Mesenchymal stem cell (in vitro differentiated cells and primary cell): Measurements from ENCODE around the gene NOC2L.

Experiments used
- DNase-seq: peaks from one replicate; pipeline ENCODE4 v3.0.0-alpha.2; 2013
- H2AFZ ChIP-seq: one replicate; pipeline ENCODE4 v1.6.1; 2013; ENCODE audit warnings: low read depth, mild to moderate bottlenecking, control low read depth, inconsistent platforms, low read length, moderate library complexity
- H2AK5ac ChIP-seq: 2 replicates; pipeline ENCODE4 v1.6.1; 2013; ENCODE audit warnings: low read length, moderate library complexity, mild to moderate bottlenecking, inconsistent platforms; ENCODE audit not compliant: severe bottlenecking
- H2BK120ac ChIP-seq: one replicate; pipeline ENCODE4 v1.6.1; 2013; ENCODE audit warnings: low read depth, mild to moderate bottlenecking, inconsistent platforms, low read length, moderate library complexity
- H2BK12ac ChIP-seq, 2 experiments: one replicate each; pipeline ENCODE4 v1.6.1; 2013; ENCODE audit warnings: inconsistent platforms in 2 of 2, low read length in 2 of 2, mild to moderate bottlenecking in 2 of 2, moderate library complexity in 2 of 2, control low read depth in 1 of 2
- H2BK15ac ChIP-seq: one replicate; pipeline ENCODE4 v1.6.1; 2013; ENCODE audit warnings: mild to moderate bottlenecking, low read depth, inconsistent platforms; ENCODE audit not compliant: poor library complexity, severe bottlenecking
- H2BK5ac ChIP-seq: 2 replicates; pipeline ENCODE4 v1.6.1; 2013; ENCODE audit warnings: low read depth, mild to moderate bottlenecking, low read length, control low read depth, inconsistent platforms; ENCODE audit not compliant: poor library complexity, severe bottlenecking
- H3K14ac ChIP-seq, 2 experiments: one replicate each; pipeline ENCODE4 v1.6.1; 2013; ENCODE audit warnings: inconsistent platforms in 2 of 2, low read length in 2 of 2, control low read depth in 1 of 2, mild to moderate bottlenecking in 1 of 2, moderate library complexity in 1 of 2
- H3K18ac ChIP-seq, 2 experiments: one replicate each; pipeline ENCODE4 v1.6.1; 2013; ENCODE audit warnings: inconsistent platforms in 2 of 2, low read length in 2 of 2, control low read depth in 1 of 2, low read depth in 1 of 2, mild to moderate bottlenecking in 1 of 2
- H3K23ac ChIP-seq, 2 experiments: one replicate each; pipeline ENCODE4 v1.6.1; 2013; ENCODE audit warnings: inconsistent platforms in 2 of 2, low read length in 2 of 2, mild to moderate bottlenecking in 2 of 2, moderate library complexity in 2 of 2, control low read depth in 1 of 2
- H3K27ac ChIP-seq: 2 replicates; pipeline ENCODE4 v1.5.1; 2013; ENCODE audit warnings: mild to moderate bottlenecking, moderate library complexity, low read length, control low read depth, inconsistent platforms; ENCODE audit not compliant: poor library complexity, severe bottlenecking
- H3K27me3 ChIP-seq, 2 experiments: 2 replicates each; pipeline versions ENCODE4 v1.6.1 to v1.7.0; 2013; ENCODE audit warnings: low read length in 2 of 2, mild to moderate bottlenecking in 2 of 2, moderate library complexity in 2 of 2, control low read depth in 1 of 2, inconsistent platforms in 1 of 2; ENCODE audit not compliant: control insufficient read depth in 1 of 2, insufficient read depth in 1 of 2
- H3K36me3 ChIP-seq, 2 experiments: 2 replicates each; pipeline versions ENCODE4 v1.6.1 to v1.7.0; 2013; ENCODE audit warnings: low read length in 2 of 2, control low read depth in 1 of 2, inconsistent platforms in 1 of 2, low read depth in 1 of 2, mild to moderate bottlenecking in 1 of 2; ENCODE audit not compliant: insufficient read depth in 2 of 2, control insufficient read depth in 1 of 2
- H3K4ac ChIP-seq, 2 experiments: one replicate each; pipeline ENCODE4 v1.6.1; 2013; ENCODE audit warnings: inconsistent platforms in 2 of 2, low read length in 2 of 2, mild to moderate bottlenecking in 2 of 2, moderate library complexity in 2 of 2, control low read depth in 1 of 2, low read depth in 1 of 2
- H3K4me1 ChIP-seq: 2 replicates; pipeline ENCODE4 v1.6.1; 2013; ENCODE audit warnings: low read depth, low read length, control low read depth; ENCODE audit not compliant: control insufficient read depth, insufficient read depth
- H3K4me2 ChIP-seq: 2 replicates; pipeline ENCODE4 v1.6.1; 2013; ENCODE audit warnings: low read length, mild to moderate bottlenecking, inconsistent platforms; ENCODE audit not compliant: poor library complexity, severe bottlenecking
- H3K4me3 ChIP-seq, 2 experiments: 2 replicates each; pipeline versions ENCODE4 v1.5.1 to v1.7.0; 2013; ENCODE audit warnings: low read length in 2 of 2, mild to moderate bottlenecking in 2 of 2, control low read depth in 1 of 2, low read depth in 1 of 2; ENCODE audit not compliant: insufficient read depth in 1 of 2
- H3K79me1 ChIP-seq: replicated peaks from 2 replicates; pipeline ENCODE4 v1.6.1; 2013; ENCODE audit warnings: mild to moderate bottlenecking, control low read depth, low read length, inconsistent platforms; ENCODE audit not compliant: poor library complexity, severe bottlenecking
- H3K9ac ChIP-seq: 2 replicates; pipeline ENCODE4 v1.7.0; 2013; ENCODE audit warnings: mild to moderate bottlenecking, low read length, moderate library complexity
- H3K9me3 ChIP-seq: 2 replicates; pipeline ENCODE4 v1.7.0; 2013; ENCODE audit warnings: mild to moderate bottlenecking, low read length; ENCODE audit not compliant: control insufficient read depth
- H4K8ac ChIP-seq: one replicate; pipeline ENCODE4 v1.6.1; 2013; ENCODE audit warnings: inconsistent platforms, mild to moderate bottlenecking, low read length, moderate library complexity
- H4K91ac ChIP-seq: one replicate; pipeline ENCODE4 v1.6.1; 2013; ENCODE audit warnings: mild to moderate bottlenecking, low read length, inconsistent platforms
- WGBS: methylation state at CpG from one replicate; pipeline ENCODE4 v1.1.7; 2013; ENCODE audit warnings: mixed read lengths; 5-methylcytosine and 5-hydroxymethylcytosine counted together

NOC2L gene

GRCh38 chr1:942864-943533 lies 16.1 kb downstream of the NOC2L start:
- H3K9me3 ChIP-seq: no peaks in the 10 kb centered on the region
- peaks cover 2% of the 10 kb centered on the region for H3K79me1 ChIP-seq
- H2BK120ac ChIP-seq: peak overlapping the region; percentile 55
- peak overlapping the region; percentile 40 to 42 for H2BK12ac ChIP-seq
- H3K18ac ChIP-seq: peak overlapping the region in 1 of 2 experiments; percentile 67
- DNase-seq: peak; percentile 65
- no peak overlapping the region for H2AK5ac ChIP-seq
- peaks cover 68% of the 10 kb centered on the region for H3K4me1 ChIP-seq
- H3K4me3 ChIP-seq: no peak overlapping the region
- no peak overlapping the region for H3K9ac ChIP-seq
- H2BK15ac ChIP-seq: no peak overlapping the region
- peak overlapping the region; percentile 33 for H3K4me2 ChIP-seq
- H2AFZ ChIP-seq: no peak overlapping the region
- WGBS: 50% methylated on average over 16 of the region's 27 CpGs
- H4K91ac ChIP-seq: no peak overlapping the region
- H3K36me3 ChIP-seq: peaks cover 25 to 38% of the 10 kb centered on the region in 2 experiments
- no peak overlapping the region for H3K4ac ChIP-seq
- H3K23ac ChIP-seq: peak overlapping the region in 1 of 2 experiments; percentile 23
- no peak overlapping the region for H3K27ac ChIP-seq
- H3K27me3 ChIP-seq: peaks cover 11 to 18% of the 10 kb centered on the region in 2 experiments
- no peak overlapping the region for H3K14ac ChIP-seq
- no peak overlapping the region for H2BK5ac ChIP-seq
- H4K8ac ChIP-seq: no peak overlapping the region

GRCh38 chr1:942411-942821 lies 16.6 kb downstream of the NOC2L start:
- H4K8ac ChIP-seq: no peak overlapping the region
- no peaks in the 10 kb centered on the region for H3K9me3 ChIP-seq
- H3K36me3 ChIP-seq: peaks cover 19 to 32% of the 10 kb centered on the region in 2 experiments
- H2BK12ac ChIP-seq: peak overlapping the region in 1 of 2 experiments; percentile 37
- H3K23ac ChIP-seq: no peak overlapping the region
- H3K4me3 ChIP-seq: peak overlapping the region in 1 of 2 experiments; percentile 41
- H3K4ac ChIP-seq: peak overlapping the region in 1 of 2 experiments; percentile 32
- peak overlapping the region; percentile 68 for H3K4me2 ChIP-seq
- peak; percentile 33 for DNase-seq
- no peak overlapping the region for H4K91ac ChIP-seq
- H3K27me3 ChIP-seq: peaks cover 11 to 18% of the 10 kb centered on the region in 2 experiments
- peaks cover 2% of the 10 kb centered on the region for H3K79me1 ChIP-seq
- no peak overlapping the region for H2BK5ac ChIP-seq
- H2BK120ac ChIP-seq: peak overlapping the region; percentile 74
- peaks cover 70% of the 10 kb centered on the region for H3K4me1 ChIP-seq
- H3K14ac ChIP-seq: no peak overlapping the region
- no peak overlapping the region for H3K27ac ChIP-seq
- no peak overlapping the region for H2AK5ac ChIP-seq
- WGBS: 1% methylated on average over 31 of the region's 48 CpGs
- peak overlapping the region; percentile 55 for H2BK15ac ChIP-seq
- H2AFZ ChIP-seq: no peak overlapping the region
- H3K9ac ChIP-seq: no peak overlapping the region
- H3K18ac ChIP-seq: peak overlapping the region; percentile 56 to 67

- Histone ChIP-seq H3K23ac (no peak overlapping the region), H3K36me3 (peaks cover 15 to 26% of the 10 kb centered on the region in 2 experiments), H2BK15ac (peak overlapping the region; percentile 56), H3K79me1 (no peaks in the 10 kb centered on the region), H3K18ac (peak overlapping the region; percentile 40 to 67), H3K4me2 (peak overlapping the region; percentile 68), H2BK120ac (peak overlapping the region; percentile 74), H3K14ac (no peak overlapping the region), H4K8ac (peak overlapping the region; percentile 63), H3K27me3 (peaks cover 14 to 21% of the 10 kb centered on the region in 2 experiments), H2AK5ac (no peak overlapping the region), H2AFZ (no peak overlapping the region), H2BK5ac (no peak overlapping the region), H3K4ac (peak overlapping the region in 1 of 2 experiments; percentile 32), H2BK12ac (peak overlapping the region in 1 of 2 experiments; percentile 74), H4K91ac (peak overlapping the region; percentile 58), H3K4me3 (peak overlapping the region in 1 of 2 experiments; percentile 41), H3K27ac (no peak overlapping the region), H3K9me3 (no peaks in the 10 kb centered on the region), H3K9ac (no peak overlapping the region), H3K4me1 (peaks cover 70% of the 10 kb centered on the region)
- under 1% methylated on average over 41 of the region's 98 CpGs for WGBS
- peak; percentile 85 for DNase-seq
Measured at GRCh38 chr1:941588-942383, 17.3 kb downstream of the NOC2L start.
